Stimulated activated CD8-positive, alpha-beta memory T cell treated with anti-CD3 and anti-CD28 coated beads, Interleukin-15, amount 100 ng/mL, for 24 hours (primary cell): ENCODE results near the gene RPL7L1.
A peak's percentile ranks its signal among the peaks of the same experiment; 100 is the strongest.
"Not testable (repeated sequence)": the region's sequence is repeated elsewhere in the genome, so short reads cannot be mapped to it uniquely, and the experiment has no call there.

Experiments
- DNase-seq: peaks from one replicate; pipeline ENCODE4 v3.0.0-alpha.2; 2020; ENCODE audit warnings: low read depth

RPL7L1 gene

GRCh38 chr6:42879372-42880239 is at the start of gene RPL7L1:
Gene RPL7L1, plus strand, starts transcription at chr6:42879616. Its CDS starts 295 bp downstream, at chr6:42879911.
- peak; percentile 57 for DNase-seq

GRCh38 chr6:42831237-42831636 is 48.2 kb upstream of the RPL7L1 start:
- DNase-seq, result no peak

- no peak for DNase-seq
These were observed 45.4 kb upstream of the RPL7L1 start for GRCh38 chr6:42834056-42834455.

- no peak for DNase-seq
These were observed 37.4 kb upstream of the RPL7L1 start for GRCh38 chr6:42841844-42842584.

- no peak for DNase-seq
These were observed 34.1 kb upstream of the RPL7L1 start for GRCh38 chr6:42845327-42845694.

- DNase-seq, result no peak
These were observed 32.9 kb upstream of the RPL7L1 start for GRCh38 chr6:42846505-42846904.

- DNase-seq, result no peak
These were observed 30.7 kb upstream of the RPL7L1 start for GRCh38 chr6:42848700-42849099.

- DNase-seq, result no peak
These were observed 27.8 kb upstream of the RPL7L1 start for GRCh38 chr6:42851599-42851998.

GRCh38 chr6:42860036-42860435 is 19.4 kb upstream of the RPL7L1 start:
- DNase-seq, result no peak

- no peak for DNase-seq
These were observed 18.9 kb upstream of the RPL7L1 start for GRCh38 chr6:42860481-42860880.

GRCh38 chr6:42864602-42865001 is 14.8 kb upstream of the RPL7L1 start:
- DNase-seq, result no peak

GRCh38 chr6:42870145-42870936 is 9.1 kb upstream of the RPL7L1 start:
- no peak for DNase-seq

- no peak for DNase-seq
These were observed 7.7 kb upstream of the RPL7L1 start for GRCh38 chr6:42871711-42872110.

GRCh38 chr6:42873313-42873712 is 6.1 kb upstream of the RPL7L1 start:
- DNase-seq, result no peak

GRCh38 chr6:42877695-42878094 is 1.7 kb upstream of the RPL7L1 start:
- no peak for DNase-seq

GRCh38 chr6:42880240-42880817 is 913 bp downstream of the RPL7L1 start:
- DNase-seq, result not testable (repeated sequence)

GRCh38 chr6:42880871-42881270 is 1.5 kb downstream of the RPL7L1 start:
- not testable (repeated sequence) for DNase-seq

GRCh38 chr6:42885702-42886101 is 6.3 kb downstream of the RPL7L1 start:
- no peak for DNase-seq

GRCh38 chr6:42888201-42888600 is 8.8 kb downstream of the RPL7L1 start:
- not testable (repeated sequence) for DNase-seq

- no peak for DNase-seq
These were observed 10.4 kb downstream of the RPL7L1 start for GRCh38 chr6:42889815-42890214.

GRCh38 chr6:42890311-42891198 is 11.1 kb downstream of the RPL7L1 start:
- peak; percentile 70 for DNase-seq
